Suprapubic skin (tissue), 4 donors: ENCODE results near the gene LGMN.
"Not testable (repeated sequence)": the region's sequence is repeated elsewhere in the genome, so short reads cannot be mapped to it uniquely, and the experiment has no call there.

Source experiments
- CTCF ChIP-seq, 2 donors: fragments of 200-600 bp in 1 of 2; fragments of 450-650 bp in 1 of 2; sonication (generic) in 1 of 2; IDR thresholded peaks; one replicate each; pipeline ENCODE4 v1.5.1; 2016 to 2019; ENCODE audit warnings: antibody characterized with exemption in 2 of 2, mild to moderate bottlenecking in 1 of 2, moderate library complexity in 1 of 2
- POLR2A ChIP-seq, 2 donors: fragments of 450-650 bp; IDR thresholded peaks; one replicate each; pipeline ENCODE4 v1.6.1; 2017; ENCODE audit warnings: antibody characterized with exemption in 2 of 2, mild to moderate bottlenecking in 2 of 2, moderate library complexity in 2 of 2
- POLR2AphosphoS5 ChIP-seq, 3 donors: sonication (generic); formaldehyde crosslinking; IDR thresholded peaks; one replicate each; pipeline ENCODE4 v1.6.1; 2017; ENCODE audit warnings: antibody characterized with exemption in 3 of 3

DNA sequence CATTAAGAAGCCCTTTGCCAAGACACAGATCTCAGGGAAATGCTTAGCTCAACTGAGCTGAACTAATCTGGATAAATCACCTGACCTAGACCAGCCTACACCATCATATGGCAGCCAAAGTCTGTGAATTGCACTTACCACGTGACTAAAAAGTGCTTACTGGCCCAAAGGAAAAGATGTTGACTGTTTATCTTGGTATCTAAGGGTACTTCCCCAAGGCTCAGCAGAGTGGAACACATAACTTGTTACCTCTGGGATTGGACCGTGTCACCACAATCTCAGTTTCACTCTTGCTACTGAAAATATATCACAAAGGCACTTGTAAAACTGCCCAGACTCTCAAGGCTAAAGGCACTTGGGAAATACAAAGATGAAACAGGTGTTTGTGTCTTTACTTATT lies 26.9 kb upstream of the LGMN start:
- TF ChIP-seq POLR2A, CTCF, POLR2AphosphoS5 (IDR thresholded peaks at IDR 0.05): not testable (repeated sequence)
